Panc1 (cell line): ENCODE measurements around the gene EGFL7. TPM values are rescaled to one million over a fixed set of nuclear protein-coding genes. Genes with fewer than 3 reads are reported as not detected.

Source experiments
- ATAC-seq: fragments of 200-7000 bp; cut with Tn5 transposase; 2 replicates; pipeline ENCODE4 v1.9.1; 2020; ENCODE audit warnings: mild to moderate bottlenecking, moderate library complexity
- BruUV-seq: library from RNA; stranded (reverse); fragments of 400-500 nt; replicated peaks from 2 replicates; lab custom pipeline; 2021; lab: Mats Ljungman, UMichigan
- CTCF ChIA-PET: fragments of 300-600 bp; sonication (Branson Sonifier 250); formaldehyde crosslinking; loops from one replicate; lab custom pipeline; 2022; ENCODE audit warnings: antibody characterized with exemption; lab: Charles Lee
- POLR2A ChIA-PET: fragments of 300-600 bp; sonication (Branson Sonifier 250); formaldehyde crosslinking; loops from one replicate; lab custom pipeline; 2022; ENCODE audit warnings: antibody characterized with exemption; lab: Charles Lee
- DNase-seq: peaks from one replicate; pipeline ENCODE4 v3.0.0-alpha.2; 2010; ENCODE audit warnings: low read depth, low spot score
- H3K27ac ChIP-seq: 2 replicates; pipeline ENCODE4 v1.5.1; 2011; ENCODE audit warnings: mild to moderate bottlenecking, low read length, inconsistent platforms
- H3K27me3 ChIP-seq: fragments of 200-500 bp; sonication (Bioruptor generic); 2 replicates; pipeline ENCODE4 v1.6.0; 2014; ENCODE audit warnings: low read length, inconsistent platforms; ENCODE audit not compliant: control insufficient read depth, insufficient read depth
- H3K36me3 ChIP-seq: fragments of 200-500 bp; sonication (Bioruptor generic); 2 replicates; pipeline ENCODE4 v1.5.1; 2014; ENCODE audit warnings: inconsistent platforms, mild to moderate bottlenecking, low read length, moderate library complexity; ENCODE audit not compliant: control insufficient read depth, insufficient read depth
- H3K4me1 ChIP-seq: 2 replicates; pipeline ENCODE4 v1.5.1; 2011; ENCODE audit warnings: inconsistent platforms, mild to moderate bottlenecking, low read length, moderate library complexity; ENCODE audit not compliant: control insufficient read depth, insufficient read depth
- H3K4me3 ChIP-seq, 2 experiments: 2 replicates each; pipeline ENCODE4 v1.5.1; 2011 to 2012; ENCODE audit warnings: low read depth in 2 of 2, low read length in 2 of 2, mild to moderate bottlenecking in 2 of 2, inconsistent platforms in 1 of 2, moderate library complexity in 1 of 2
- H3K9me3 ChIP-seq: fragments of 200-500 bp; sonication (Bioruptor generic); 2 replicates; pipeline ENCODE4 v1.5.1; 2014; ENCODE audit warnings: low read depth, mild to moderate bottlenecking, inconsistent platforms, low read length, moderate library complexity; ENCODE audit not compliant: control insufficient read depth, insufficient read depth
- CTCF ChIP-seq: fragments of 450-650 bp; IDR thresholded peaks from 2 replicates; pipeline ENCODE4 v1.5.1; 2017; ENCODE audit warnings: mild to moderate bottlenecking
- POLR2AphosphoS5 ChIP-seq: IDR thresholded peaks from 2 replicates; pipeline ENCODE4 v1.6.1; 2012; ENCODE audit warnings: mild to moderate bottlenecking, low read depth, low read length, moderate library complexity
- REST ChIP-seq, 2 experiments: IDR thresholded peaks; 2 replicates each; pipeline ENCODE4 v1.6.1; 2011 to 2012; ENCODE audit warnings: low read depth in 2 of 2, control low read depth in 1 of 2, low read length in 1 of 2, mild to moderate bottlenecking in 1 of 2, moderate library complexity in 1 of 2; ENCODE audit not compliant: insufficient read depth in 1 of 2
- SIN3A ChIP-seq: IDR thresholded peaks from 2 replicates; pipeline ENCODE4 v1.6.1; 2012; ENCODE audit warnings: low read depth, mild to moderate bottlenecking, low read length, moderate library complexity, borderline replicate concordance; ENCODE audit not compliant: insufficient read depth
- TCF7L2 ChIP-seq: IDR thresholded peaks from 2 replicates; pipeline ENCODE4 v1.6.1; 2011; ENCODE audit warnings: mild to moderate bottlenecking, low read depth, low read length, inconsistent platforms
- in situ Hi-C: cut with HindIII; loops from 2 replicates; pipeline ENCODE4 v1.10.0; 2016; ENCODE audit warnings: low sequenced_read_pairs, low pct_unique_long_range_greater_than_20kb
- intact Hi-C: fragments of 100-400 bp; cut with micrococcal nuclease; formaldehyde crosslinking; loops from one replicate; pipeline ENCODE4 v1.10.0; 2022; ENCODE audit not compliant: unreplicated experiment
- total RNA-seq: library from RNA; stranded (reverse); gene quantifications from one replicate; pipeline ENCODE4 v1.2.1, GENCODE V29; 2021; ENCODE audit not compliant: unreplicated experiment

EGFL7 gene
- total RNA-seq, 1 experiment from 2014 or later: 42.3 TPM

GRCh38 chr9:136694872-136695247 lies 32.1 kb downstream of the EGFL7 start:
- DNase-seq (no peak), ATAC-seq (no peak)
- ChIA-PET CTCF (interaction anchor here (0.6 to 1.0 kb wide), 3 partner anchors 27 to 68 kb away, joined by 3 to 4 read pairs (median 3); no protein-coding TSS in a partner anchor), POLR2A (no interaction called here)
- H3K27me3 ChIP-seq: no peaks in the 10 kb centered on the region
- intact Hi-C loops: no loop called here
- H3K4me1 ChIP-seq: peaks cover 44% of the 10 kb centered on the region
- no peaks in the 10 kb centered on the region for H3K9me3 ChIP-seq
- no peak overlapping the region; a peak in 1 of 4 replicates for H3K4me3 ChIP-seq
- in situ Hi-C loops: no loop called here
- no peaks in the 10 kb centered on the region for H3K36me3 ChIP-seq
- H3K27ac ChIP-seq: no peak overlapping the region
- no peak for TF ChIP-seq CTCF
- TF ChIP-seq REST (IDR thresholded peaks at IDR 0.05; ENCODE audit: insufficient read depth in 1 of 2, low read depth in 2 of 2, low read length in 1 of 2): no peak
- TF ChIP-seq POLR2AphosphoS5: no peak
- no TSS peak for BruUV-seq

- Histone ChIP-seq H3K27me3 (no peaks in the 10 kb centered on the region), H3K9me3 (no peaks in the 10 kb centered on the region), H3K36me3 (no peaks in the 10 kb centered on the region), H3K4me3 (no peak overlapping the region), H3K4me1 (peaks cover 44% of the 10 kb centered on the region), H3K27ac (no peak overlapping the region)
- TF ChIP-seq SIN3A: no peak
- peak; percentile 53 for TF ChIP-seq POLR2AphosphoS5
- no TSS peak for BruUV-seq
- CTCF ChIA-PET: interaction anchor here (0.7 kb wide), 1 partner anchor 68 kb away, joined by 4 read pairs; no protein-coding TSS in a partner anchor
- intact Hi-C loops (no loop called here), in situ Hi-C loops (no loop called here)
- ATAC-seq (peak; percentile 29; the same call in 1 of the 2 replicates), DNase-seq (no peak)
- POLR2A ChIA-PET: no interaction called here
Observed at GRCh38 chr9:136695435-136695895, 32.7 kb downstream of the EGFL7 start.

- POLR2A ChIA-PET: no interaction called here
- no peaks in the 10 kb centered on the region for H3K9me3 ChIP-seq
- in situ Hi-C loops (no loop called here), intact Hi-C loops (no loop called here)
- no peaks in the 10 kb centered on the region for H3K27me3 ChIP-seq
- no peaks in the 10 kb centered on the region for H3K36me3 ChIP-seq
- CTCF ChIA-PET: no interaction called here
- no peak overlapping the region for H3K27ac ChIP-seq
- TF ChIP-seq SIN3A (no peak), POLR2AphosphoS5 (no peak), TCF7L2 (no peak), CTCF (no peak), REST (IDR thresholded peaks at IDR 0.05; ENCODE audit: insufficient read depth in 1 of 2, low read depth in 2 of 2, low read length in 1 of 2) (no peak)
- ATAC-seq: no peak
- H3K4me3 ChIP-seq: no peak overlapping the region
- no peak for DNase-seq
- BruUV-seq: no TSS peak
- H3K4me1 ChIP-seq: peaks cover 44% of the 10 kb centered on the region
Observed at GRCh38 chr9:136695955-136696354, 33.2 kb downstream of the EGFL7 start.
